GM21526 (cell line): ENCODE measurements around the gene PPP1CA.
"Not testable (repeated sequence)": the region's sequence is repeated elsewhere in the genome, so short reads cannot be mapped to it uniquely, and the experiment has no call there.

Experiments
- ATAC-seq: cut with Tn5 transposase; IDR thresholded peaks from one replicate; pipeline ENCODE4 v1.9.1; 2021; ENCODE audit warnings: moderate library complexity; ENCODE audit not compliant: unreplicated experiment, low FRiP score

The PPP1CA gene

GRCh38 chr11:67405688-67406339 is 4.2 kb upstream of the PPP1CA start:
- no peak for ATAC-seq

- ATAC-seq: no peak
Measured at GRCh38 chr11:67405196-67405567, 3.5 kb upstream of the PPP1CA start.

GRCh38 chr11:67404515-67405195 is 3.0 kb upstream of the PPP1CA start:
- ATAC-seq: no peak

- not testable (repeated sequence) for ATAC-seq
Measured at GRCh38 chr11:67403085-67403484, 1.4 kb upstream of the PPP1CA start.

GRCh38 chr11:67402192-67402839 is 658 bp upstream of the PPP1CA start:
- not testable (repeated sequence) for ATAC-seq

- no peak for ATAC-seq
Measured at GRCh38 chr11:67400942-67401494, 640 bp downstream of the PPP1CA start.

- ATAC-seq: no peak
Measured at GRCh38 chr11:67400251-67400941, 1.3 kb downstream of the PPP1CA start.

- no peak for ATAC-seq
Measured at GRCh38 chr11:67398661-67399563, 2.7 kb downstream of the PPP1CA start.

- ATAC-seq: no peak
Measured at GRCh38 chr11:67397986-67398660, 3.5 kb downstream of the PPP1CA start.

- no peak for ATAC-seq
Measured at GRCh38 chr11:67397536-67397935, 4.1 kb downstream of the PPP1CA start.

GRCh38 chr11:67396587-67397389 is 4.9 kb downstream of the PPP1CA start:
- no peak for ATAC-seq

- no peak for ATAC-seq
Measured at GRCh38 chr11:67396259-67396581, 5.4 kb downstream of the PPP1CA start.

- ATAC-seq: no peak
Measured at GRCh38 chr11:67395555-67396258, 6.0 kb downstream of the PPP1CA start.

GRCh38 chr11:67393990-67394389 is 7.7 kb downstream of the PPP1CA start:
- no peak for ATAC-seq

GRCh38 chr11:67393437-67393836 is 8.2 kb downstream of the PPP1CA start:
- ATAC-seq: no peak

GRCh38 chr11:67392183-67392715 is 9.4 kb downstream of the PPP1CA start:
- peak; percentile 16 for ATAC-seq

- peak; percentile 38 for ATAC-seq
Measured at GRCh38 chr11:67391304-67392182, 10.1 kb downstream of the PPP1CA start, which contains the start of gene RAD9A. Gene RAD9A (plus strand): TSS chr11:67391986. CDS start chr11:67392045, 59 bp downstream.
